Measurements from ENCODE around the gene C21orf91.

The C21orf91 gene

GRCh38 chr21:17818186-17819113, 706 bp downstream of the C21orf91 start:
- TF ChIP-seq, protein P1, sequence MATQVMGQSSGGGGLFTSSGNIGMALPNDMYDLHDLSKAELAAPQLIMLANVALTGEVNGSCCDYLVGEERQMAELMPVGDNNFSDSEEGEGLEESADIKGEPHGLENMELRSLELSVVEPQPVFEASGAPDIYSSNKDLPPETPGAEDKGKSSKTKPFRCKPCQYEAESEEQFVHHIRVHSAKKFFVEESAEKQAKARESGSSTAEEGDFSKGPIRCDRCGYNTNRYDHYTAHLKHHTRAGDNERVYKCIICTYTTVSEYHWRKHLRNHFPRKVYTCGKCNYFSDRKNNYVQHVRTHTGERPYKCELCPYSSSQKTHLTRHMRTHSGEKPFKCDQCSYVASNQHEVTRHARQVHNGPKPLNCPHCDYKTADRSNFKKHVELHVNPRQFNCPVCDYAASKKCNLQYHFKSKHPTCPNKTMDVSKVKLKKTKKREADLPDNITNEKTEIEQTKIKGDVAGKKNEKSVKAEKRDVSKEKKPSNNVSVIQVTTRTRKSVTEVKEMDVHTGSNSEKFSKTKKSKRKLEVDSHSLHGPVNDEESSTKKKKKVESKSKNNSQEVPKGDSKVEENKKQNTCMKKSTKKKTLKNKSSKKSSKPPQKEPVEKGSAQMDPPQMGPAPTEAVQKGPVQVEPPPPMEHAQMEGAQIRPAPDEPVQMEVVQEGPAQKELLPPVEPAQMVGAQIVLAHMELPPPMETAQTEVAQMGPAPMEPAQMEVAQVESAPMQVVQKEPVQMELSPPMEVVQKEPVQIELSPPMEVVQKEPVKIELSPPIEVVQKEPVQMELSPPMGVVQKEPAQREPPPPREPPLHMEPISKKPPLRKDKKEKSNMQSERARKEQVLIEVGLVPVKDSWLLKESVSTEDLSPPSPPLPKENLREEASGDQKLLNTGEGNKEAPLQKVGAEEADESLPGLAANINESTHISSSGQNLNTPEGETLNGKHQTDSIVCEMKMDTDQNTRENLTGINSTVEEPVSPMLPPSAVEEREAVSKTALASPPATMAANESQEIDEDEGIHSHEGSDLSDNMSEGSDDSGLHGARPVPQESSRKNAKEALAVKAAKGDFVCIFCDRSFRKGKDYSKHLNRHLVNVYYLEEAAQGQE (IDR thresholded peaks at IDR 0.05; ENCODE audit: insufficient read depth in 1 of 2, low read depth in 2 of 2, low read length in 2 of 2): no peak
- TF ChIP-seq POLR2AphosphoS5 (IDR thresholded peaks at IDR 0.05; ENCODE audit: low read depth, low read length) (no peak), FOXP2 (optimal IDR thresholded peaks at IDR 0.05; ENCODE audit: borderline replicate concordance, extremely low read depth, extremely low read length, insufficient read depth) (no peak), TAF1 (IDR thresholded peaks at IDR 0.05; ENCODE audit: borderline replicate concordance, insufficient read depth, low read length) (no peak), SIN3A (IDR thresholded peaks at IDR 0.05; ENCODE audit: borderline replicate concordance, insufficient read depth, low read length) (no peak)

DNA sequence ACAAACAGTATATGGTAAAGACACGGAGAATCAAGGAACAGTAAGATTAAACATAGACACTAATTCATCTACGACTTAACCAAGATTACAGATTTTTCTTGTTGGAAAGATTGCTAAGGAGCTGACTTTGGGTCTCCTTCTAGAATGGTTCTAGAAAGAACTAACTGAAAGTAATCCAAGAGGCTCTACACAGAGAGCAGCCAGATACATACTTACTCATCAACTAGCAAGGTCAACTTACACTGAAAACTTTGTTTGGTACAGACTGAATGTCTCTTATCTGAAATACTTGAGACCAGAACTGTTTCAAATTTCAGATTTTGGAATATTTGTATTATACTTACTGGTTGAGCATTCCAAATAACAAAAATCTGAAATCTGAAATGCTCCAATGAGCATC, 5.8 kb downstream of the C21orf91 start:
- TF ChIP-seq, protein P1 (IDR thresholded peaks at IDR 0.05; ENCODE audit: insufficient read depth in 1 of 2, low read depth in 2 of 2, low read length in 2 of 2): no peak
- TF ChIP-seq POLR2AphosphoS5 (IDR thresholded peaks at IDR 0.05; ENCODE audit: low read depth, low read length) (no peak), FOXP2 (optimal IDR thresholded peaks at IDR 0.05; ENCODE audit: borderline replicate concordance, extremely low read depth, extremely low read length, insufficient read depth) (no peak), SIN3A (IDR thresholded peaks at IDR 0.05; ENCODE audit: borderline replicate concordance, insufficient read depth, low read length) (no peak), TAF1 (IDR thresholded peaks at IDR 0.05; ENCODE audit: borderline replicate concordance, insufficient read depth, low read length) (no peak)

GRCh38 chr21:17805966-17806365, 13.2 kb downstream of the C21orf91 start:
- TF ChIP-seq TAF1 (IDR thresholded peaks at IDR 0.05; ENCODE audit: borderline replicate concordance, insufficient read depth, low read length) (no peak), POLR2AphosphoS5 (IDR thresholded peaks at IDR 0.05; ENCODE audit: low read depth, low read length) (no peak), FOXP2 (optimal IDR thresholded peaks at IDR 0.05; ENCODE audit: borderline replicate concordance, extremely low read depth, extremely low read length, insufficient read depth) (no peak), SIN3A (IDR thresholded peaks at IDR 0.05; ENCODE audit: borderline replicate concordance, insufficient read depth, low read length) (no peak)
- TF ChIP-seq, protein P1 (IDR thresholded peaks at IDR 0.05; ENCODE audit: insufficient read depth in 1 of 2, low read depth in 2 of 2, low read length in 2 of 2): no peak

- TF ChIP-seq, protein P1 (IDR thresholded peaks at IDR 0.05; ENCODE audit: insufficient read depth in 1 of 2, low read depth in 2 of 2, low read length in 2 of 2): no peak
- TF ChIP-seq TAF1 (IDR thresholded peaks at IDR 0.05; ENCODE audit: borderline replicate concordance, insufficient read depth, low read length) (no peak), SIN3A (IDR thresholded peaks at IDR 0.05; ENCODE audit: borderline replicate concordance, insufficient read depth, low read length) (no peak), FOXP2 (optimal IDR thresholded peaks at IDR 0.05; ENCODE audit: borderline replicate concordance, extremely low read depth, extremely low read length, insufficient read depth) (no peak)
Observed at GRCh38 chr21:17803536-17803935, 15.6 kb downstream of the C21orf91 start.
